Right lobe of liver (tissue), 6 donors: ENCODE results near the gene DNAH8. TPM values are rescaled to one million over a fixed set of nuclear protein-coding genes. Genes with fewer than 3 reads are reported as not detected.

ENCODE experiments used
- ATAC-seq, 4 donors: fragments of 200-7000 bp; cut with Tn5 transposase; one replicate each; pipeline ENCODE4 v1.9.1; 2020; ENCODE audit warnings: mild to moderate bottlenecking in 4 of 4, moderate library complexity in 4 of 4
- DNase-seq, 3 donors: peaks; one replicate each; pipeline ENCODE4 v3.0.0-alpha.2; 2020
- H3K27ac ChIP-seq, 3 donors: fragments of 200-600 bp; one replicate each; pipeline ENCODE4 v1.8.0; 2022
- H3K27me3 ChIP-seq, 2 donors: fragments of 200-600 bp; one replicate each; pipeline ENCODE4 v1.8.0; 2022
- H3K36me3 ChIP-seq, 4 donors: fragments of 200-600 bp; sonication (generic) in 1 of 4; one replicate each; pipeline versions ENCODE4 v1.5.1 to v1.8.0; 2017 to 2022; ENCODE audit warnings: control low read depth in 1 of 4
- H3K4me1 ChIP-seq, 4 donors: fragments of 200-600 bp; sonication (generic) in 1 of 4; one replicate each; pipeline versions ENCODE4 v1.5.1 to v1.8.0; 2017 to 2022; ENCODE audit warnings: control low read depth in 1 of 4
- H3K4me3 ChIP-seq, 3 donors: fragments of 200-600 bp; one replicate each; pipeline ENCODE4 v1.8.0; 2022
- H3K9me3 ChIP-seq, 4 donors: fragments of 200-600 bp; sonication (generic) in 1 of 4; one replicate each; pipeline versions ENCODE4 v1.5.1 to v1.8.0; 2017 to 2022; ENCODE audit warnings: control low read depth in 1 of 4
- POLR2A ChIP-seq: fragments of 450-650 bp; IDR thresholded peaks from one replicate; pipeline ENCODE4 v1.6.1; 2017; ENCODE audit warnings: antibody characterized with exemption, mild to moderate bottlenecking
- WGBS: methylation state at CpG from one replicate; pipeline ENCODE4 v1.1.6; 2018; ENCODE audit warnings: low coverage, low lambda C conversion rate; ENCODE audit not compliant: insufficient coverage; ENCODE audit errors: missing lambda C conversion rate; 5-methylcytosine and 5-hydroxymethylcytosine counted together
- intact Hi-C, 2 donors: fragments of 100-400 bp; cut with DNase I; formaldehyde crosslinking; loops; one replicate each; pipeline versions ENCODE4 v1.11.2 to v1.14.1; 2022
- total RNA-seq, 6 experiments: library from RNA; depleted of rRNA in 2 of 6; stranded (reverse); fragments of >200 nt in 2 of 6; fragmentation: NEBNext Ultra II Directional in 3 of 6; extraction: Animal tissue kit (Norgen Biotek cat#: 25700) in 3 of 6; gene quantifications; one replicate each; pipeline versions ENCODE4 v1.1.0 to v1.2.4, GENCODE V29; 2016 to 2023
- TF ChIP-seq, protein P1 (sequence below), 4 donors: fragments of 200-600 bp in 3 of 4; fragments of 450-650 bp in 1 of 4; IDR thresholded peaks; one replicate each; pipeline versions ENCODE4 v1.5.1 to v1.8.0; 2016 to 2022; ENCODE audit warnings: antibody characterized with exemption in 4 of 4, mild to moderate bottlenecking in 2 of 4
- donor health status: DM: no; HTN: yes; CAD: no.
- donor health status: DM: no; HTN: no; CAD: no.
- donor health status: DM: no; HTN: no; CAD: no.
- donor health status: DM: no; HTN: yes; CAD: no.
- donor health status: DM: no; HTN: yes; CAD: no.

DNAH8 gene
- total RNA-seq, 6 experiments from 2014 or later: 0.02 TPM; not detected in 5

DNA sequence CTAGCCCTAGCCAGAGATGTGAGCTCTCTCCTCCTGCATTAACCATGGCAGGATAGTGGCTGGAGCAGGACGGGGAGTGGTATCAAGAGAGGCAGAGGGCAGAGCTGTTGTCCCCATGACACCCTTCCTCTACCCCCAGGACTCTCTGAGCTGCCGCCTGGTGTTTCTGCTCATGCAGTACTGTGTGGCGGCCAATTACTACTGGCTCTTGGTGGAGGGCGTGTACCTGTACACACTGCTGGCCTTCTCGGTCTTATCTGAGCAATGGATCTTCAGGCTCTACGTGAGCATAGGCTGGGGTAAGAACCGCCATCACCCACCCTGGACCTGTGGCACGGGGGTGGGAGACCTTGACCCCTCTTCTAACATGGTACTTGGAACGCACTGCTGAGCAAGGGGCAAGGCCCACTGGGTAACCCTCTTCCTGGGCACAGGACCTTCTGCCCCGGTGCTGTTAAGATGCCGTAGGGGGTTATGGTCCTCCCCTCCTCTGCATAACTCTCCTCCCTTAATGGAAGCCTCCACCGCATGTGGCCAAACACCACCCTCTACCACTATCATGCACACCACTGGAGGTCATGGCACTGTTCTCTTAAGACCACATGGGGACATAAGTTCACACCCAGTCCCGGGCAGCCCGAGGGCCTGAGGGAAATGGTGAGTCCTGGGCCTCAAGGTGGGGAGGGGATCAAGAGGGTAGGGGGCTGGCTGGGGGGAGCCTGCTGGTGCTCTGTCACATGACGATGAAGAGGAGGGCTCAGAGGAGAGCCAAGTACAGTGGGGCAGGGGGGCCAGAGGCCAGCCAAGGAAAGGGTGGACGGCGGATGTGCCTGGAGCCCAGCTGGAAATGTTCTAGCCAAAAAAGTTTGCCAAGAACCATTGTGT is 358.6 kb downstream of the DNAH8 start:
- Histone ChIP-seq H3K27me3 (no peaks in the 10 kb centered on the region), H3K9me3 (no peaks in the 10 kb centered on the region), H3K4me3 (no peak overlapping the region), H3K36me3 (no peaks in the 10 kb centered on the region), H3K4me1 (no peaks in the 10 kb centered on the region), H3K27ac (no peak overlapping the region)
- DNase-seq (no peak), ATAC-seq (no peak)
- 76% methylated on average over 10 of the region's 17 CpGs for WGBS
- no peak for TF ChIP-seq POLR2A
- TF ChIP-seq, protein P1, sequence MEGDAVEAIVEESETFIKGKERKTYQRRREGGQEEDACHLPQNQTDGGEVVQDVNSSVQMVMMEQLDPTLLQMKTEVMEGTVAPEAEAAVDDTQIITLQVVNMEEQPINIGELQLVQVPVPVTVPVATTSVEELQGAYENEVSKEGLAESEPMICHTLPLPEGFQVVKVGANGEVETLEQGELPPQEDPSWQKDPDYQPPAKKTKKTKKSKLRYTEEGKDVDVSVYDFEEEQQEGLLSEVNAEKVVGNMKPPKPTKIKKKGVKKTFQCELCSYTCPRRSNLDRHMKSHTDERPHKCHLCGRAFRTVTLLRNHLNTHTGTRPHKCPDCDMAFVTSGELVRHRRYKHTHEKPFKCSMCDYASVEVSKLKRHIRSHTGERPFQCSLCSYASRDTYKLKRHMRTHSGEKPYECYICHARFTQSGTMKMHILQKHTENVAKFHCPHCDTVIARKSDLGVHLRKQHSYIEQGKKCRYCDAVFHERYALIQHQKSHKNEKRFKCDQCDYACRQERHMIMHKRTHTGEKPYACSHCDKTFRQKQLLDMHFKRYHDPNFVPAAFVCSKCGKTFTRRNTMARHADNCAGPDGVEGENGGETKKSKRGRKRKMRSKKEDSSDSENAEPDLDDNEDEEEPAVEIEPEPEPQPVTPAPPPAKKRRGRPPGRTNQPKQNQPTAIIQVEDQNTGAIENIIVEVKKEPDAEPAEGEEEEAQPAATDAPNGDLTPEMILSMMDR (IDR thresholded peaks at IDR 0.05): no peak
- intact Hi-C loops: loop anchor here in 1 of 2 donors (10.0 kb wide), 1 partner anchor 89 kb away; no protein-coding TSS in a partner anchor

DNA sequence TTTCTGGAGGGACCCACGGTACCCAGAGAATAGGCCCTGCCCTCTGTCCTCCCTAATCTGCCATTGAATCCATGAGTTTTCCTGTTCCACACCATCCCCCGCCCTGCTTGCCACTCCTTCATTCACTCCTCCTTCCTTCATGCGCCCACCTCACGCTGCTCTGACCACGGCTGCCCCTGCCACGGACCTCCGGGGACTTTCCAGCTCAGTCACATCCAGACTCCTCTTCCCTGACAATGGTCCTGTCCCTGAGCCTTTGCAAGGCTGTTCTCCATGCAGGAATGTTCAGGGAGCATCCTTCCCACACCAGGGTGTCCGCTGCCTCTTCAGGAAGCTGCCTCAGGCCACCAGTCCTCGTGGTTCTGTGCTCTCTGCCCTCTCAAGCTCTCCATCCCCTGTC is 359.4 kb downstream of the DNAH8 start:
- H3K9me3 ChIP-seq: no peaks in the 10 kb centered on the region
- DNase-seq (no peak), ATAC-seq (no peak)
- H3K4me3 ChIP-seq: no peak overlapping the region
- H3K27me3 ChIP-seq: no peaks in the 10 kb centered on the region
- no peaks in the 10 kb centered on the region for H3K36me3 ChIP-seq
- WGBS: 53% methylated on average over 3 of the region's 9 CpGs
- TF ChIP-seq POLR2A: no peak
- TF ChIP-seq, protein P1 (IDR thresholded peaks at IDR 0.05): no peak
- no peaks in the 10 kb centered on the region for H3K4me1 ChIP-seq
- intact Hi-C loops: loop anchor here in 1 of 2 donors (10.0 kb wide), 1 partner anchor 90 kb away; no protein-coding TSS in a partner anchor
- H3K27ac ChIP-seq: no peak overlapping the region

DNA sequence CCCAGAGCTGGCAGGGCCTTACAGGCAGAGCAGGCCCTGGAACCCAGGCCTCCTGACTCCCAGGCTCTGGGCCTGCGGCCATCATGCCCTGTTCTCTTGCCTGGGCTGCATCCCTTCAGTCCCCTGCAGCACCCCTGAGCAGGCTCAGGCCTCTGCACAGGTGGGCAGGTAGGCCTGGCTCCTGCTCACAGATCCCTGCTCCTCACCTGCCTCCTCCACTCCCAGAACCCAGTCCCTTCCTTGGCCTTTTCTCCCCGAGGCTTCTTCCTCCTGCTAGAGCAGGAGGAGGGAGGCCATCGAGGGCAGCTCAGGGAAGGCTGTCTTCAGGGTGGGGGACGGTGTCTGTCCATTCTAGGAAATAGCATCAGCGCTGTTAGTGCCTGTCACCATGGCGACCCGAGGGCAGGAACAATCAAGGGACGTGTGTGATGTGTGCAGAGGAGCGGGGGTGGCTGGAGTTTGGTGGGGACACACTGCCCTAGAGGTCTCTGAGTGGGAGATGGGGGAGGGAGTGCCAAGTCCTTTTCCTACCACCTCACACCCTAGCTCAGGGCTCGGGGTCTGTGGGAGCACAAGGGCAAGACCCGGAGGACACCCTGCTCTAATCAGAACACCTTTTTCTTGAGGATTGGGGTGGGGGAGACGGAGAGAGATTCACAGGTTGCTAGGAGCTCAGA is 360.0 kb downstream of the DNAH8 start:
- H3K9me3 ChIP-seq: no peaks in the 10 kb centered on the region
- WGBS: 49% methylated on average over 7 of the region's 12 CpGs
- no peak for TF ChIP-seq POLR2A
- TF ChIP-seq, protein P1 (IDR thresholded peaks at IDR 0.05): no peak
- peak in 1 of 3 donors; percentile 25 for DNase-seq
- no peak overlapping the region for H3K27ac ChIP-seq
- intact Hi-C loops: loop anchor here in 1 of 2 donors (10.0 kb wide), 1 partner anchor 90 kb away; no protein-coding TSS in a partner anchor
- no peaks in the 10 kb centered on the region for H3K4me1 ChIP-seq
- H3K36me3 ChIP-seq: no peaks in the 10 kb centered on the region
- ATAC-seq: no peak
- no peak overlapping the region for H3K4me3 ChIP-seq
- H3K27me3 ChIP-seq: no peaks in the 10 kb centered on the region

DNA sequence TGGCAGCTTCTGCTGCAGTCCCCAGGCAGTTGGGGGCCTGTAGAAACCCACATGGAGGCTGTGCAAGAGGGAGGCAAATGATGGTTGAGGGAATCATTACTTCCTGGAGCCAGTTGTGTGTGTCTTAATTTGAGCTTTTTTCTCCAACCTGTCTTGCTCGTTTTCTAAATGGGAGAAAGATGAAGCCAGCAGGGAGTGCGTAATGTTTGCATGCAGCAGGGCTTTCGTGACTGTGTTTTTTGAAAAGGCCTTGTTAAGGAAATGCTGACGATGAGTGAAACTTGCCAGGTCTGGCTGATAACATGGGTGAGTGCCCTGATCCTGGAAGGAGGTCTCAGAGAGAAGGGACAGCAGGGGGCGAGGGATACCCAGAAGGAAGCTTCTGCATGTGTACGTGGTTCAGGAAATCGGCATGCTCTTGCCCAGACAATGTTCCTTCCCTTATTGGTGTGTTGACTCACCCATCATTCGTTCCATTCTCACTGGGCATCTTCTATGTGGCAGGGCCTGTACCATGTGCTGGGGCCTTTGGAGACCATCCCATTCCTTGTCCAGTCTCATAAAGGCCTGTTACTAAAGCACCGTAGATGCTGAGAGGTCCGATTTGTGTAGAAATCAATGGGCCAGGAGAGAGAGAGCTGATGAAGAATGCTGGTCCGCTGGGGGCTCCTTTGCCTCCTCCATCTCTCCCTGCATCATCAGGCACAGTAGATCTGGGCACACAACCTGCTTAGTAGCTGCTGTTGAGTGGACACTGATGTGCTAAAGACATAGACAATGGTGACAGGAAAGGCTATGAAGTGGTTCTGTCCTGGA is 360.9 kb downstream of the DNAH8 start:
- no peaks in the 10 kb centered on the region for H3K36me3 ChIP-seq
- intact Hi-C loops: loop anchor here in 1 of 2 donors (10.0 kb wide), 1 partner anchor 91 kb away; no protein-coding TSS in a partner anchor

More for the DNA sequence above, 360.9 kb downstream of the DNAH8 start:
- Histone ChIP-seq H3K4me1 (no peaks in the 10 kb centered on the region), H3K27me3 (no peaks in the 10 kb centered on the region), H3K9me3 (no peaks in the 10 kb centered on the region), H3K27ac (no peak overlapping the region), H3K4me3 (no peak overlapping the region)
- DNase-seq: no peak
- WGBS: 84% methylated on average over 4 of the region's 11 CpGs
- TF ChIP-seq, protein P1 (IDR thresholded peaks at IDR 0.05): no peak
- TF ChIP-seq POLR2A: no peak
- no peak for ATAC-seq
